ENCODE data around the gene CSMD2.

GRCh38 chr1:33814166-33814565 is 350.9 kb downstream of the CSMD2 start:
- TF ChIP-seq REST (IDR thresholded peaks at IDR 0.05; ENCODE audit: insufficient read depth in 1 of 2, low read depth in 2 of 2, low read length in 2 of 2) (no peak), SIN3A (IDR thresholded peaks at IDR 0.05; ENCODE audit: borderline replicate concordance, insufficient read depth, low read length) (no peak)

Measured in PFSK-1 (cell line).